ENCODE data around the gene TULP4. TPM values are rescaled to one million over a fixed set of nuclear protein-coding genes. Genes with fewer than 3 reads are reported as not detected.

TULP4 gene
- total RNA-seq, 1 experiment from 2014 or later: 82.0 TPM

GRCh38 chr6:158406736-158407135 is 94.5 kb downstream of the TULP4 start:
- no peak for DNase-seq (ENCODE audit: low spot score)
- Histone ChIP-seq H3K27ac (ENCODE audit: low read depth, low read length, poor library complexity, severe bottlenecking) (no peak overlapping the region), H3K27me3 (replicated peaks; ENCODE audit: insufficient read depth, low read depth, low read length, poor library complexity) (no peaks in the 10 kb centered on the region), H3K9me3 (ENCODE audit: low read depth, low read length, poor library complexity, severe bottlenecking) (no peaks in the 10 kb centered on the region), H3K36me3 (ENCODE audit: insufficient read depth, low read length, poor library complexity, severe bottlenecking) (no peaks in the 10 kb centered on the region), H3K4me3 (ENCODE audit: low read depth, low read length, poor library complexity, severe bottlenecking) (no peak overlapping the region), H3K4me1 (ENCODE audit: insufficient read depth, low read length, poor library complexity, severe bottlenecking) (peaks cover 35% of the 10 kb centered on the region)
- TF ChIP-seq CTCF (conservative IDR thresholded peaks at IDR 0.05; ENCODE audit: low read depth, low read length): no peak
- TF ChIP-seq EZH2 (IDR thresholded peaks at IDR 0.05; ENCODE audit: borderline replicate concordance, low read depth, low read length, poor library complexity, severe bottlenecking): no peak
- intact Hi-C loops (cut with micrococcal nuclease; ENCODE audit: unreplicated experiment): no loop called here
- BruUV-seq (replicated peaks): no TSS peak
- POLR2A ChIA-PET (ENCODE audit: low non-redundant PET): no interaction called here
- CTCF ChIA-PET: no interaction called here

- BruUV-seq (replicated peaks): no TSS peak
- intact Hi-C loops (cut with micrococcal nuclease; ENCODE audit: unreplicated experiment): no loop called here
- CTCF ChIA-PET: no interaction called here
Measured at GRCh38 chr6:158408013-158408412, 95.7 kb downstream of the TULP4 start.

GRCh38 chr6:158408552-158409130 is 96.4 kb downstream of the TULP4 start:
- H3K4me1 ChIP-seq (ENCODE audit: insufficient read depth, low read length, poor library complexity, severe bottlenecking): peaks cover 51% of the 10 kb centered on the region
- ChIA-PET CTCF (no interaction called here), POLR2A (ENCODE audit: low non-redundant PET) (no interaction called here)
- no peaks in the 10 kb centered on the region for H3K36me3 ChIP-seq (ENCODE audit: insufficient read depth, low read length, poor library complexity, severe bottlenecking)
- intact Hi-C loops (cut with micrococcal nuclease; ENCODE audit: unreplicated experiment): no loop called here
- H3K27me3 ChIP-seq (replicated peaks; ENCODE audit: insufficient read depth, low read depth, low read length, poor library complexity): no peaks in the 10 kb centered on the region
- H3K27ac ChIP-seq (ENCODE audit: low read depth, low read length, poor library complexity, severe bottlenecking): peak overlapping the region; percentile 69
- TF ChIP-seq EZH2 (IDR thresholded peaks at IDR 0.05; ENCODE audit: borderline replicate concordance, low read depth, low read length, poor library complexity, severe bottlenecking) (no peak), CTCF (conservative IDR thresholded peaks at IDR 0.05; ENCODE audit: low read depth, low read length) (no peak)
- no peaks in the 10 kb centered on the region for H3K9me3 ChIP-seq (ENCODE audit: low read depth, low read length, poor library complexity, severe bottlenecking)
- no TSS peak for BruUV-seq (replicated peaks)
- DNase-seq (ENCODE audit: low spot score): peak; percentile 34
- H3K4me3 ChIP-seq (ENCODE audit: low read depth, low read length, poor library complexity, severe bottlenecking): no peak overlapping the region

More at GRCh38 chr6:158408013-158408412, 95.7 kb downstream of the TULP4 start:
- no peaks in the 10 kb centered on the region for H3K9me3 ChIP-seq (ENCODE audit: low read depth, low read length, poor library complexity, severe bottlenecking)
- H3K4me3 ChIP-seq (ENCODE audit: low read depth, low read length, poor library complexity, severe bottlenecking): no peak overlapping the region
- DNase-seq (ENCODE audit: low spot score): no peak
- H3K27me3 ChIP-seq (replicated peaks; ENCODE audit: insufficient read depth, low read depth, low read length, poor library complexity): no peaks in the 10 kb centered on the region
- no peak for TF ChIP-seq CTCF (conservative IDR thresholded peaks at IDR 0.05; ENCODE audit: low read depth, low read length)
- no peak for TF ChIP-seq EZH2 (IDR thresholded peaks at IDR 0.05; ENCODE audit: borderline replicate concordance, low read depth, low read length, poor library complexity, severe bottlenecking)
- peak overlapping the region; percentile 69 for H3K27ac ChIP-seq (ENCODE audit: low read depth, low read length, poor library complexity, severe bottlenecking)
- peaks cover 44% of the 10 kb centered on the region for H3K4me1 ChIP-seq (ENCODE audit: insufficient read depth, low read length, poor library complexity, severe bottlenecking)
- no peaks in the 10 kb centered on the region for H3K36me3 ChIP-seq (ENCODE audit: insufficient read depth, low read length, poor library complexity, severe bottlenecking)
- POLR2A ChIA-PET (ENCODE audit: low non-redundant PET): interaction anchor here (0.6 kb wide), 1 partner anchor 21 kb away, joined by 3 read pairs; no protein-coding TSS in a partner anchor

Measured in A673 (cell line).